ENCODE results near the gene EMILIN2. TPM values are rescaled to one million over a fixed set of nuclear protein-coding genes. Genes with fewer than 3 reads are reported as not detected.

EMILIN2 gene
- total and polyA plus RNA-seq, 2 of the 13 experiments (the other 11 are each of a cell fraction or from before 2014, with no cell fraction given), result 7.6 to 8.2 TPM

GRCh38 chr18:2894131-2894840, 47.5 kb downstream of the EMILIN2 start:
- 27% methylated on average over 11 of the region's 11 CpGs for WGBS (ENCODE audit: low lambda C conversion rate)
- no peaks in the 10 kb centered on the region for H4K20me1 ChIP-seq (ENCODE audit: insufficient read depth, low read length)
- H3K79me2 ChIP-seq (ENCODE audit: insufficient read depth, low read length), result no peaks in the 10 kb centered on the region
- FAIRE-seq, result no peak
- POLR2A ChIA-PET, result no interaction called here
- DNase-seq (ENCODE audit: low spot score), result peak; percentile 62
- peaks cover 2 to 24% of the 10 kb centered on the region in 2 experiments; a peak in 4 of 5 replicates for H3K27me3 ChIP-seq (ENCODE audit: control insufficient read depth in 1 of 2, insufficient read depth in 2 of 2, low read length in 2 of 2)
- intact Hi-C loops (cut with micrococcal nuclease; ENCODE audit: unreplicated experiment) (no loop called here), in situ Hi-C loops (cut with HindIII; ENCODE audit: extremely low pct_ligation_motif_present, low pct_unique_long_range_greater_than_20kb) (no loop called here)
- H2AFZ ChIP-seq (ENCODE audit: low read length), result no peak overlapping the region
- H3K4me2 ChIP-seq (ENCODE audit: low read depth, low read length), result peak overlapping the region; percentile 58
- ATAC-seq, result peak; percentile 51
- H3K9ac ChIP-seq (ENCODE audit: insufficient read depth, low read depth, low read length), result no peak overlapping the region
- peaks cover 45% of the 10 kb centered on the region for H3K4me1 ChIP-seq (ENCODE audit: insufficient read depth, low read length)
- H3K36me3 ChIP-seq (replicated peaks in 1 of 2; ENCODE audit: control insufficient read depth in 1 of 2, insufficient read depth in 2 of 2, low read length in 2 of 2), result no peaks in the 10 kb centered on the region
- H3K4me3 ChIP-seq (replicated peaks in 1 of 3; ENCODE audit: insufficient read depth in 1 of 3, low read depth in 2 of 3, low read length in 3 of 3), result no peak overlapping the region
- TF ChIP-seq TEAD3 (CRISPR knock-in tag; optimal IDR thresholded peaks at IDR 0.05; ENCODE audit: borderline replicate concordance), result peak; percentile 41
- TF ChIP-seq, protein P1, sequence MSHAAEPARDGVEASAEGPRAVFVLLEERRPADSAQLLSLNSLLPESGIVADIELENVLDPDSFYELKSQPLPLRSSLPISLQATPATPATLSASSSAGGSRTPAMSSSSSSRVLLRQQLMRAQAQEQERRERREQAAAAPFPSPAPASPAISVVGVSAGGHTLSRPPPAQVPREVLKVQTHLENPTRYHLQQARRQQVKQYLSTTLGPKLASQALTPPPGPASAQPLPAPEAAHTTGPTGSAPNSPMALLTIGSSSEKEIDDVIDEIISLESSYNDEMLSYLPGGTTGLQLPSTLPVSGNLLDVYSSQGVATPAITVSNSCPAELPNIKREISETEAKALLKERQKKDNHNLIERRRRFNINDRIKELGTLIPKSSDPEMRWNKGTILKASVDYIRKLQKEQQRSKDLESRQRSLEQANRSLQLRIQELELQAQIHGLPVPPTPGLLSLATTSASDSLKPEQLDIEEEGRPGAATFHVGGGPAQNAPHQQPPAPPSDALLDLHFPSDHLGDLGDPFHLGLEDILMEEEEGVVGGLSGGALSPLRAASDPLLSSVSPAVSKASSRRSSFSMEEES (CRISPR knock-in tag; IDR thresholded peaks at IDR 0.05), result 0 out of 2 replicates have a peak, but pooled peaks have one; percentile 60
- no peak for TF ChIP-seq FOXA3 (CRISPR knock-in tag; IDR thresholded peaks at IDR 0.05)
- TF ChIP-seq ZFP41 (CRISPR knock-in tag; IDR thresholded peaks at IDR 0.05; ENCODE audit: borderline replicate concordance), result no peak
- no peak for TF ChIP-seq JUNB (CRISPR knock-in tag; IDR thresholded peaks at IDR 0.05; ENCODE audit: borderline replicate concordance)
- TF ChIP-seq, protein P2, sequence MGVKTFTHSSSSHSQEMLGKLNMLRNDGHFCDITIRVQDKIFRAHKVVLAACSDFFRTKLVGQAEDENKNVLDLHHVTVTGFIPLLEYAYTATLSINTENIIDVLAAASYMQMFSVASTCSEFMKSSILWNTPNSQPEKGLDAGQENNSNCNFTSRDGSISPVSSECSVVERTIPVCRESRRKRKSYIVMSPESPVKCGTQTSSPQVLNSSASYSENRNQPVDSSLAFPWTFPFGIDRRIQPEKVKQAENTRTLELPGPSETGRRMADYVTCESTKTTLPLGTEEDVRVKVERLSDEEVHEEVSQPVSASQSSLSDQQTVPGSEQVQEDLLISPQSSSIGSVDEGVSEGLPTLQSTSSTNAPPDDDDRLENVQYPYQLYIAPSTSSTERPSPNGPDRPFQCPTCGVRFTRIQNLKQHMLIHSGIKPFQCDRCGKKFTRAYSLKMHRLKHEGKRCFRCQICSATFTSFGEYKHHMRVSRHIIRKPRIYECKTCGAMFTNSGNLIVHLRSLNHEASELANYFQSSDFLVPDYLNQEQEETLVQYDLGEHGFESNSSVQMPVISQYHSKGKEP (CRISPR knock-in tag; IDR thresholded peaks at IDR 0.05), result no peak
- TF ChIP-seq CTCF (CRISPR knock-in tag; IDR thresholded peaks at IDR 0.05), result no peak
- TF ChIP-seq SKI (IDR thresholded peaks at IDR 0.05; ENCODE audit: partially characterized antibody), result no peak
- TF ChIP-seq ZBTB7B (CRISPR knock-in tag; IDR thresholded peaks at IDR 0.05), result no peak
- TF ChIP-seq ZBTB8A (CRISPR knock-in tag; IDR thresholded peaks at IDR 0.05; ENCODE audit: borderline replicate concordance, low read depth), result no peak
- no peak for TF ChIP-seq RCOR2 (CRISPR knock-in tag; IDR thresholded peaks at IDR 0.05)
- no peak for TF ChIP-seq RAD51 (IDR thresholded peaks at IDR 0.05; ENCODE audit: borderline replicate concordance)
- no peak for TF ChIP-seq ZNF83 (CRISPR knock-in tag; IDR thresholded peaks at IDR 0.05; ENCODE audit: borderline replicate concordance)
- TF ChIP-seq CENPX (CRISPR knock-in tag; IDR thresholded peaks at IDR 0.05), result no peak
- peak; percentile 79 for TF ChIP-seq ZNF281 (CRISPR knock-in tag; IDR thresholded peaks at IDR 0.05; ENCODE audit: borderline replicate concordance)
- CTCF ChIA-PET (ENCODE audit: low intra/inter-chr PET ratio, low total read pairs), result no interaction called here
- H3K9me3 ChIP-seq (ENCODE audit: low read length), result no peaks in the 10 kb centered on the region
- no peak overlapping the region for H3K27ac ChIP-seq (ENCODE audit: extremely low read length, insufficient read depth, low read length)
- BruUV-seq (replicated peaks), result no TSS peak

Data from HepG2 (cell line).